Measurements from ENCODE around the gene CERS5. TPM values are rescaled to one million over a fixed set of nuclear protein-coding genes. Genes with fewer than 3 reads are reported as not detected.

The CERS5 gene
- total and polyA plus RNA-seq, 12 donors, result 19.4 to 110 (median 37.0) TPM

- intact Hi-C loops (cut with DNase I), result no loop called here
- H3K27me3 ChIP-seq, result no peaks in the 10 kb centered on the region
- WGBS, 4 donors, result 91 to 99% (median 97%) methylated on average over 4 of the region's 4 CpGs
- peak overlapping the region in 1 of 5 donors; percentile 6 for H3K27ac ChIP-seq
- H3K36me3 ChIP-seq (replicated peaks in 1 of 2), result peaks cover 0 to 47% of the 10 kb centered on the region in 2 donors
- DNase-seq, result no peak
- no peak for TF ChIP-seq POLR2A (IDR thresholded peaks at IDR 0.05)
- TF ChIP-seq, protein P1, sequence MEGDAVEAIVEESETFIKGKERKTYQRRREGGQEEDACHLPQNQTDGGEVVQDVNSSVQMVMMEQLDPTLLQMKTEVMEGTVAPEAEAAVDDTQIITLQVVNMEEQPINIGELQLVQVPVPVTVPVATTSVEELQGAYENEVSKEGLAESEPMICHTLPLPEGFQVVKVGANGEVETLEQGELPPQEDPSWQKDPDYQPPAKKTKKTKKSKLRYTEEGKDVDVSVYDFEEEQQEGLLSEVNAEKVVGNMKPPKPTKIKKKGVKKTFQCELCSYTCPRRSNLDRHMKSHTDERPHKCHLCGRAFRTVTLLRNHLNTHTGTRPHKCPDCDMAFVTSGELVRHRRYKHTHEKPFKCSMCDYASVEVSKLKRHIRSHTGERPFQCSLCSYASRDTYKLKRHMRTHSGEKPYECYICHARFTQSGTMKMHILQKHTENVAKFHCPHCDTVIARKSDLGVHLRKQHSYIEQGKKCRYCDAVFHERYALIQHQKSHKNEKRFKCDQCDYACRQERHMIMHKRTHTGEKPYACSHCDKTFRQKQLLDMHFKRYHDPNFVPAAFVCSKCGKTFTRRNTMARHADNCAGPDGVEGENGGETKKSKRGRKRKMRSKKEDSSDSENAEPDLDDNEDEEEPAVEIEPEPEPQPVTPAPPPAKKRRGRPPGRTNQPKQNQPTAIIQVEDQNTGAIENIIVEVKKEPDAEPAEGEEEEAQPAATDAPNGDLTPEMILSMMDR (IDR thresholded peaks at IDR 0.05), result no peak
- peaks cover 0 to 9% of the 10 kb centered on the region in 2 donors for H3K4me1 ChIP-seq (replicated peaks in 1 of 2)
- no peak overlapping the region for H3K4me3 ChIP-seq
- H3K9me3 ChIP-seq (replicated peaks in 1 of 3), result no peaks in the 10 kb centered on the region
Observed at GRCh38 chr12:50192236-50192635, 25.1 kb upstream of the CERS5 start.

DNA sequence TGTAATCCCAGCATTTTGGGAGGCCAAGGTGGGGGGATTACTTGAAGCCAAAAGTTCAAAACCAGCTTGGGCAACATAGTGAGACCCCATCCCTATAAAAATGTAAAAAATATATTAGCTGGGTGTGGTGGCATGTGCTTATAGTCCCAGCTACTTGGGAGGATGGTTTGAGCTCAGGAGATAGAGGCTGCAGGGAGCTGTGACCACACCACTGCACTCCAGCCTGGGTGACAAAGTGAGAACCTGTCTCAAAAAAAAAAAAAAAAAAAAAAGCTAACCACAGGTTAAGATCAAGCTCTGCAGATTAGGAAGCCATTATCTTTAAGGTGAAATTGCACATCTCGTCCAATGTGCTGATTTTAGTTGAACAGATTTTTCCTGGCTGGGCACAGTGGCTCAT lies 23.7 kb upstream of the CERS5 start:
- no peaks in the 10 kb centered on the region for H3K27me3 ChIP-seq
- no peak overlapping the region for H3K27ac ChIP-seq
- no peak for TF ChIP-seq POLR2A (IDR thresholded peaks at IDR 0.05)
- TF ChIP-seq, protein P1 (IDR thresholded peaks at IDR 0.05), result no peak
- WGBS, 4 donors, result 83 to 100% (median 93%) methylated on average over 1 of the region's 1 CpG
- no peak overlapping the region for H3K4me3 ChIP-seq
- peaks cover 0 to 9% of the 10 kb centered on the region in 2 donors for H3K4me1 ChIP-seq (replicated peaks in 1 of 2)
- H3K9me3 ChIP-seq (replicated peaks in 1 of 3), result no peaks in the 10 kb centered on the region
- H3K36me3 ChIP-seq (replicated peaks in 1 of 2), result peaks cover 0 to 41% of the 10 kb centered on the region in 2 donors
- intact Hi-C loops (cut with DNase I), result no loop called here
- no peak for DNase-seq

DNA sequence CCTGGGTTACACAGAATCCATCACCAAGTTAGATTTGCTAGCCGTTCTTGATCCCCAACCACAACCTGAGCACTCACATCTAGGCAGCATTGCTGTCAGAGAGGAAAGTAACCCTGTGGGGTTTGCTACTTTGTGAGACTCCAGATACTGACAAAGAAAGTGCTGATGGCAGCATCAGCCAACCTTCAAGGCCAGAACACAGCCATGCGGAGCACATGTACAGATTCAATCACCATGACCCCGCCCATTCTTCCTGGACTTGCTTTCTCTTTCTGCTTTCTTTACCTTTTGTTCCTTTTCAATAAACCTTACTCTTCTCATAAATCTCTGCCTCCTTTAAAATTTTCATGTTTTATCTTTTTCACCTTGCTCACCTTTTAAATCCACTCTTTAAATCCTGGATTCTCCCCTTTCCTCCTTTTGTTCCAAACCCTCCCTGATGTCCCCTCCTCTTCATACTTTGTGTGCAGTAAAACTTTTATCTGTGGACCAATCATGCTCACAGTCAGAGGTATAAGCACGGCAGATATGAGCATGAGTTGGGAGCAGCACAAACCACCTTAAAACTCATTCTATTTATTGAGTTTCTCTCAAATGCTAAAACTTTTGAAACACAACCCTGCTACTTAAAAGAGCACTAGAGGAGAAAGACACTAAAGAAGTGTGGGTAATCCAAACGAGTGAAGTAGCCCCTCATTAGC lies 21.9 kb upstream of the CERS5 start:
- WGBS, 4 donors, result 57 to 66% (median 64%) methylated on average over 5 of the region's 5 CpGs
- Histone ChIP-seq H3K4me3 (no peak overlapping the region), H3K27ac (peak overlapping the region in 2 of 5 donors; percentile 2 to 30), H3K9me3 (replicated peaks in 1 of 3) (no peaks in the 10 kb centered on the region), H3K36me3 (replicated peaks in 1 of 2) (peaks cover 0 to 25% of the 10 kb centered on the region in 2 donors), H3K27me3 (no peaks in the 10 kb centered on the region), H3K4me1 (replicated peaks in 1 of 2) (peaks cover 0 to 9% of the 10 kb centered on the region in 2 donors)
- TF ChIP-seq POLR2A (IDR thresholded peaks at IDR 0.05), result no peak
- TF ChIP-seq, protein P1 (IDR thresholded peaks at IDR 0.05), result no peak
- DNase-seq, result peak in 6 of 7 donors; percentile 39 to 76 (median 62)
- intact Hi-C loops (cut with DNase I), result loop anchor here in 1 of 2 donors (10.0 kb wide), 1 partner anchor 126 kb away; no protein-coding TSS in a partner anchor

GRCh38 chr12:50188241-50188781 lies 21.1 kb upstream of the CERS5 start:
- no peak for DNase-seq
- no peak overlapping the region for H3K4me3 ChIP-seq
- peak overlapping the region in 2 of 5 donors; percentile 2 to 30 for H3K27ac ChIP-seq
- peaks cover 0 to 9% of the 10 kb centered on the region in 2 donors for H3K4me1 ChIP-seq (replicated peaks in 1 of 2)
- no peak for TF ChIP-seq POLR2A (IDR thresholded peaks at IDR 0.05)
- TF ChIP-seq, protein P1 (IDR thresholded peaks at IDR 0.05), result no peak
- no peaks in the 10 kb centered on the region for H3K27me3 ChIP-seq
- H3K36me3 ChIP-seq (replicated peaks in 1 of 2), result peaks cover 0 to 21% of the 10 kb centered on the region in 2 donors
- WGBS, 4 donors, result 71 to 80% (median 75%) methylated on average over 4 of the region's 4 CpGs
- intact Hi-C loops (cut with DNase I), result loop anchor here in 1 of 2 donors (10.0 kb wide), 1 partner anchor 126 kb away; no protein-coding TSS in a partner anchor
- H3K9me3 ChIP-seq (replicated peaks in 1 of 3), result no peaks in the 10 kb centered on the region
